Fibroblast of the conjunctiva (primary cell): Measurements from ENCODE around the gene TOMM7.
A peak's percentile ranks its signal among the peaks of the same experiment; 100 is the strongest.

ENCODE experiments used
- DNase-seq: peaks from one replicate; pipeline ENCODE4 v3.0.0-alpha.2; 2010; ENCODE audit warnings: low read depth

TOMM7 gene

DNA sequence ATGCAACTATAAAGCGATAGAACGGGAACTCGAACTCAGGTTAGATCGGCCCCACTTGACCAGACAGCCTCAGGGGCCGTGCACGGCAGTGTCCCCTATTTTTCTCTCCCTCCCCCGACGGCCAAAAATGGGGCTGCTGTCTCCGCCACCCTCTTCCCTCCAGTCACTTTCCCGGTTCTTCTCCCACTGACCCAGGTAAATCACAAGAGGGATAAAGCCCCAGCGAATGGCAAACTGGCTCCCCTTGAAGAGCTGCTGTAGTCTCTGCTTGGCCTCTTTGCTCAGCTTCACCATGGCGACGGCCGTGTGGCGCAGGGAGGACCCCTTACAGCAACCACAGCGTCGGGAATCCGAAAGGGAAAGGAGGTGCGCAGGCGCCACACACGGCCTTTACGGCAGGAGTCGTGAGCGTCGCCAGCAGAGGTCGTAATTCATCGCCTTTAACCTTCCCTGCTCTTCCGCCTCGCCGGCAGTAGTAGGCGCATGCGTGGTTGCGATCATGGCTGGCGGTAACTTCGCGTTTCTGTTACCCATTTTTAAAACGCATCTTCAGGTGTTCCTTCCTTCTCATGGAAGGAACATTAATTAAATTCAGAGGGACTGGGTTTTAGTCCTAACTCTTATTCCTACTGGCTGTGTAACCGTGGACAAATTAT lies at the start of gene TOMM7:
Gene TOMM7 (minus strand): TSS at position 364 of the 656 bp plus-strand sequence. CDS start 70 bp downstream, at position 294.
- peak; percentile 97 for DNase-seq

GRCh38 chr7:22872096-22872807 lies 49.6 kb upstream of the TOMM7 start:
- DNase-seq = no peak

DNA sequence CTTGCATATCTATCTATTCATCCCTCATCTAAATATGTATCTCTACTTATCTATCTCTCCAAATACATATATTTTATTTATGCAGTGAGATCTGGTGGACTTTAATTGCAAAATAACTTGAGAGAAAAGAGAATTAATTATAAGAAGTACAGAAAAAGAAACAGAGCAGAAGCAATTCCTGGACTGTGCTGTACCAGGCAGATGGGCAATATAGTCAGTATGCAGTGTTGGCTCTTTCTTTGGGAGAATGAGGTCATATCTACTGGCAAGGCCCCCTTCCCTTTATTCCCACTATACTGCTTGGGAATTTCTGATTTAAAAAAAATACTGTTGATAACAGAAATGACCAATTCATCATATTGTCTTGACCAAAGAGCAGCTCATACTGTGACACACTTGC lies 49.0 kb upstream of the TOMM7 start:
- DNase-seq = no peak

GRCh38 chr7:22868509-22868908 lies 45.9 kb upstream of the TOMM7 start:
- DNase-seq = no peak

GRCh38 chr7:22867589-22867988 lies 44.9 kb upstream of the TOMM7 start:
- no peak for DNase-seq

DNA sequence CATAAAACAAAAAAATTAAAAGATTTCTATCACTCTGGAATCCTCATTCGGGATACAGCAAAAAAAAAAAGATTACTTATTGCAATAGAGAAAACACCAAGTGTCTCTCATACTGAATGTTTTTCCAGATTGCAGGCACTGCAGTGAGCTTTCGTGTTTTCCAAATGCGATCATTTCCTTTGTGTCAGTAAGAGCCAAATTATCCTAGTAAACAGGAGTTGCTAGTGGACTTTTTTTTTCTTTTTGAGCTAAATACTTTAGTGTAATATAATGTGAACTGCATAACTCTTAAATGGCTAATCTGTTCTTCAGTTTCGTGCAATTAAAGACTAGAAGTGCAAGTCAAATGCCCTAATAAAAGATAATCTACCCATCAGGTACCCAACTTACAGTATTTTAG lies 44.4 kb upstream of the TOMM7 start:
- DNase-seq = no peak

DNA sequence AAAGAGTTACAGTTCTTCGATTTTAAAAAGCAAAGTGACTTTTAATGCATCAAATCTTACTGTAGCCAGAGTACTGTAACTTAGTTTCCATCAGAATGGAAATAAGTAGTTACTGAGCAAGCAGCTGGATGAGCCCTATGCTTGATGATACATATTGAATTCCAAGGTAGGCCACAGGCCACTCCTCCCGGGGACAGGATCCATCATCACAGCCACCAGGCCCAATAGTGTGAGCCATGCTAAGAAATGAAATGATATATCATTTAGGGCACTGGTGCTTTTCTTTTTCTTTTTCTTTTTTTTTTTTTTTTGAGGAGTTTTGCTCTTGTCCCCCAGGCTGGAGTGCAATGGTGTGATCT lies 42.9 kb upstream of the TOMM7 start:
- no peak for DNase-seq

- DNase-seq = no peak
Observed at GRCh38 chr7:22864855-22865601, 42.4 kb upstream of the TOMM7 start.

GRCh38 chr7:22864301-22864700 lies 41.7 kb upstream of the TOMM7 start:
- DNase-seq = no peak

DNA sequence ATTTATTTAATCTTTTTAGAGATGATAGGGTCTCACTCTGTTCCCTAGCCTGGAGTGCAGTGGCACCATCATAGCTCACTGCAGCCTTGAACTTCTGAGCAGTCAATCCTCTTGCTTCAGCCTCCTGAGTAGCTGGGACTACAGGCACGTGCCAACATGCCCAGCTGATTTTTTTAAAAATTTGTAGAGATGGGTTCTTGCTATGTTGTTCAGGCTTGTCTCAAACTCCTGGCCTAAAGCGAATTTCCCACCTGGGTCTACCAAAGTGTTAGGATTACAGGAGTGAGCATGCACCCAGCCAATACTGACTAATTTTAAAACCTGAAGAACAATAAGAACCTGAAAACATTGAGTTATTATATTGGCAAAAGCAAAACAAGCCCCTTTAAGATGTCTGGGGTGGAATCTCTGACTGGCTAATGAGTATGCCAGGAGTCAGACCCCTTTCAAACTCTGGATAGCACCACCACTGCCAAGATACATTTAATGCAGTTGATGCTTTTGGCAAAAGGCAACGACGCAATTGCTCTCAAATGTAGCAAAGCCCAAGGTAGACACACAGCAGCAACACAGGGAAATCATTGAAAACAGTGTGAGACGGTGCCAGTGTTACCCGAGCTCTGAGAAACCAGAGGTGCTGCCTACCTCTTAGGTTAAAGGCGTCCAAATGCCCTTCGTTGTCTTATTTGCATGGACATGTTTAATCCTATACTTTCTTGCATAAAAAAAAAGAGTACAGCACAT lies 40.7 kb upstream of the TOMM7 start:
- DNase-seq = no peak

- no peak for DNase-seq
Observed at GRCh38 chr7:22861576-22861975, 38.9 kb upstream of the TOMM7 start.

- DNase-seq = no peak
Observed at GRCh38 chr7:22860784-22861482, 38.3 kb upstream of the TOMM7 start.

DNA sequence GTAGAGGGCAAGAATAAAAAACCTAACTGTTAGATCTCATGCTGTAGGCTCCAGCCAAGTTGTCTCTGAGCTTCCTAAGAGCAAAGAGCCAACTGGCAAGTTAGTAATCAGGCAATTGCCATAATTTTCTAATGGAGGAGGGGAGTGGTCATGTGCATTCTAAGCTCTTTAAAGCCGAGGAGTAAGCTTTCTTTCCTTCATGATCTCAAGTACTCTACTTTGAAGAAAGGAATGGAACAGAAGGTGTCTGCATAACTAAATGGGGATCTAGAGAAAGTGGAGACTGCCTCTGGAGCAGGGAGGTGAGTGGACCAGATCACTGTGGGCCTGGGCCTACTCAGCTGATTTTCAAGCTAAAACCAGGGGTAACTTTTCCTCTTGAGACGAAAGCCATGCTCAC lies 37.7 kb upstream of the TOMM7 start:
- no peak for DNase-seq

GRCh38 chr7:22859641-22860290 lies 37.1 kb upstream of the TOMM7 start:
- DNase-seq = no peak

DNA sequence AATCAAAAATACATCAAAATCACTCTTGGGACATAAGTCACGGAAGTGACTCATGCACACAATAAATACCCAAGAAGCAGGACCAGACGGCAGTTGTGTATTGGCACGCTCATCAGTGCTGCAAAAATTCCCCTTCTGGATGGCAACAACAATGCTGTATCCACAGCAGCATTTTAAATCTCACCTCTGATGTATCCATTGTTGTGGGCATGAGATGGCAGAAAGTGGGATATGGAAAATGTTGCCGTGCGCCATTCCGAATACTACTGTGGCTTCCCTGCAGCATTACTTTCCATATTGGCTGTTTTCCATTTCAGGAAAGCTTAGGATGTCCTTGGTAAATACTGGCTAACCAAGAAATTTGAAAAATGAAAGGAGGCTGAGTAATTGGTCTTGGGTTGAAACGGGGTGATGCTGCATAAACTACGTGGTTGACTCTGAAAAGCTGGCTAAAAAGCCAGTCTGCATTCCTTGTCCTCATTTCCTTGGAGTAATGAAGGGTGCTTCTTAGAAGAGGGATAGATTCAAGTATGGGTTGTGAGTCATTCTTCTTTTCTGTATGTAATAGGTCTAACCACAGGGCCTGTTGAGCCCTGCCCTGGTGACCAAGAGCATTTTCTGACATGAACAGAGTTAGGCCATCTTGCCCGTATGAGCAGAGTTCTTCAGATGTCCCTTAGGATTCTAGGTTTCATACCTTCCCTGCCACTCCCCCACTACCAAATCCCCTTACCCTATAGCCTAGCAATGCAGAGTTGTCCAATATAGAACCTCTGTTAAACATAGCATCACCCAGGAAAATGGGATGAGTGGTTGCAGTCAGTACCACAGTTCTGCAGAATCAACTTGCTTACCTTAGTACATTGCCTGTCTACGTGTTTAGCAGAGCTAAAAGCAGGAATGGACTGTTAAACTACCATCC lies 36.3 kb upstream of the TOMM7 start:
- DNase-seq = peak; percentile 80

DNA sequence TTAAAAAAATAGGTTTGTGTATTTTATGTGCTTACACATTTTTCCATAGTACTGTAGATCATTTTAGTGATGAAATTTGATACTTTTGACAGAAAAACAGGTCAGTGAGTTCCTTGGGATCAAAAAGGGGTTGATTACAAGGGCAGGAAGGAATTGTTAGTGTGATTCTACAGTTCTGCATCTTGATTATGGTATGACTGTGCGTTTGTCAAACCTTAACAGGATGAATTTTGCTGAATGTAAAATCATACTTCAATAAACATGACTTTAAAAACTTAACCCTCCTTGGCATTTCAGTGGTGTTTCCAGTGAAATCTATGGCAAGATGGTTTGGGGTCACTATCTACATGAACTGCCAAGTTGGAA lies 35.6 kb upstream of the TOMM7 start:
- DNase-seq = no peak

GRCh38 chr7:22856416-22856815 lies 33.8 kb upstream of the TOMM7 start:
- no peak for DNase-seq

DNA sequence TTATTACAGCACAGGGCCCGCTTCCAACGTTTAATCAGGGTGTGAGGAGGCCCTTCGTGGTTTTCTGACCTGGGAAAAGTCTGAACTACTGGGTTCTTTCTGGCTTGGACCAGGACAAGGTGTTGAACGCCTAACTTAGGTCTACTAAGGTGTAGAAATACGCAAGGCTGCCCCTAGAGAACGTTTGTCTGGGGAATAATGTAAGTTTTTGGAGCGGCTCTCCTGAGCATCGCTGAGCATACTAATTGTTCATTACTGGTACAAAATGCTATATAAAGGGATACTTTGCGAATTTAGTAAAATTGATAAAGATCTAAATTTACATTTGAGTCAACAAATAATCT lies 32.4 kb upstream of the TOMM7 start:
- DNase-seq = no peak

- DNase-seq = peak; percentile 87
Observed at GRCh38 chr7:22854158-22855048, 31.8 kb upstream of the TOMM7 start.
